K562 (cell line): ENCODE data around the gene CDHR2.

Experiments used
- PHB ChIP-seq: fragments of 250-450 bp; sonication (Bioruptor Pico); IDR thresholded peaks from 2 replicates; pipeline ENCODE4 v1.5.0; 2021
- RAD51 ChIP-seq: fragments of 450-650 bp; IDR thresholded peaks from 2 replicates; pipeline ENCODE4 v1.7.1; 2016; ENCODE audit warnings: low read depth, mild to moderate bottlenecking, borderline replicate concordance

GRCh38 chr5:176524138-176524537, 25.0 kb upstream of the CDHR2 start:
- no peak for TF ChIP-seq PHB (CRISPR knock-in tag)
- TF ChIP-seq RAD51 = no peak
